SK-N-SH treated with all-trans-retinoic acid at 6 μM for 48 hours (cell line): ENCODE measurements around the gene FAM167B.

Experiments
- ATAC-seq: fragments of 200-7000 bp; cut with Tn5 transposase; 3 replicates; pipeline ENCODE4 v1.9.1; 2020; ENCODE audit warnings: mild to moderate bottlenecking, moderate library complexity
- ARNTL ChIP-seq: fragments of 450-650 bp; formaldehyde crosslinking; IDR thresholded peaks from 2 replicates; pipeline ENCODE4 v1.5.0; 2020; ENCODE audit warnings: low read depth, mild to moderate bottlenecking, moderate library complexity, borderline replicate concordance
- BACH2 ChIP-seq: fragments of 250-450 bp; sonication (Bioruptor Pico); IDR thresholded peaks from 2 replicates; pipeline ENCODE4 v1.9.0; 2021; ENCODE audit warnings: mild to moderate bottlenecking, borderline replicate concordance
- ESRRG ChIP-seq: fragments of 250-450 bp; sonication (Bioruptor Pico); IDR thresholded peaks from 2 replicates; pipeline ENCODE4 v1.6.1; 2021; ENCODE audit warnings: mild to moderate bottlenecking
- GLIS3 ChIP-seq: fragments of 250-450 bp; sonication (Bioruptor Pico); IDR thresholded peaks from 2 replicates; pipeline ENCODE4 v1.5.0; 2020; ENCODE audit warnings: mild to moderate bottlenecking, moderate library complexity
- ISL1 ChIP-seq: fragments of 250-450 bp; sonication (Bioruptor Pico); IDR thresholded peaks from 2 replicates; pipeline ENCODE4 v2.1.2; 2022; ENCODE audit warnings: mild to moderate bottlenecking, moderate library complexity
- OSR1 ChIP-seq: fragments of 250-450 bp; sonication (Bioruptor Pico); IDR thresholded peaks from 2 replicates; pipeline ENCODE4 v1.8.0; 2022; ENCODE audit warnings: moderate library complexity, mild to moderate bottlenecking, inconsistent platforms
- PPARA ChIP-seq: fragments of 250-450 bp; sonication (Bioruptor Pico); IDR thresholded peaks from 2 replicates; pipeline ENCODE4 v1.5.0; 2020; ENCODE audit warnings: mild to moderate bottlenecking, borderline replicate concordance
- RARB ChIP-seq: fragments of 250-450 bp; sonication (Bioruptor Pico); IDR thresholded peaks from 2 replicates; pipeline ENCODE4 v1.8.0; 2021; ENCODE audit warnings: mild to moderate bottlenecking, moderate library complexity
- TCF4 ChIP-seq: fragments of 250-450 bp; sonication (Bioruptor Pico); IDR thresholded peaks from 2 replicates; pipeline ENCODE4 v1.8.0; 2021; ENCODE audit warnings: mild to moderate bottlenecking, moderate library complexity, borderline replicate concordance
- TOX ChIP-seq: fragments of 250-450 bp; sonication (Bioruptor Pico); IDR thresholded peaks from 2 replicates; pipeline ENCODE4 v1.8.0; 2021; ENCODE audit warnings: mild to moderate bottlenecking, moderate library complexity, borderline replicate concordance
- ZC3H10 ChIP-seq: fragments of 250-450 bp; sonication (Bioruptor Pico); IDR thresholded peaks from 2 replicates; pipeline ENCODE4 v1.5.1; 2021; ENCODE audit warnings: mild to moderate bottlenecking, moderate library complexity
- ZFP3 ChIP-seq: fragments of 250-450 bp; sonication (Bioruptor Pico); IDR thresholded peaks from 2 replicates; pipeline ENCODE4 v1.5.0; 2020; ENCODE audit warnings: mild to moderate bottlenecking, moderate library complexity
- ZFP30 ChIP-seq: fragments of 450-650 bp; formaldehyde crosslinking; IDR thresholded peaks from 2 replicates; pipeline ENCODE4 v1.5.0; 2022; ENCODE audit warnings: mild to moderate bottlenecking, moderate library complexity
- ZNF565 ChIP-seq: fragments of 450-650 bp; formaldehyde crosslinking; conservative IDR thresholded peaks from 2 replicates; pipeline ENCODE4 v1.5.0; 2020; ENCODE audit warnings: low read depth, mild to moderate bottlenecking, moderate library complexity
- ZNF70 ChIP-seq: fragments of 450-650 bp; formaldehyde crosslinking; IDR thresholded peaks from 2 replicates; pipeline ENCODE4 v1.5.0; 2020; ENCODE audit warnings: mild to moderate bottlenecking, moderate library complexity
- ZNF8 ChIP-seq: fragments of 450-650 bp; formaldehyde crosslinking; IDR thresholded peaks from 2 replicates; pipeline ENCODE4 v1.5.0; 2020; ENCODE audit warnings: mild to moderate bottlenecking, moderate library complexity
- TF ChIP-seq, protein P1 (sequence below): fragments of 250-450 bp; sonication (Bioruptor Pico); IDR thresholded peaks from 2 replicates; pipeline ENCODE4 v1.8.0; 2020; ENCODE audit warnings: mild to moderate bottlenecking, moderate library complexity, borderline replicate concordance
- TF ChIP-seq, protein P2 (sequence below): fragments of 250-450 bp; sonication (Bioruptor Pico); IDR thresholded peaks from 2 replicates; pipeline ENCODE4 v1.5.0; 2020; ENCODE audit warnings: mild to moderate bottlenecking, moderate library complexity
- TF ChIP-seq, protein P3 (sequence below): fragments of 250-450 bp; sonication (Bioruptor Pico); IDR thresholded peaks from 2 replicates; pipeline ENCODE4 v1.8.0; 2021; ENCODE audit warnings: low read depth, mild to moderate bottlenecking, moderate library complexity, borderline replicate concordance
- TF ChIP-seq, protein P4 (sequence below): fragments of 250-450 bp; sonication (Bioruptor Pico); IDR thresholded peaks from 2 replicates; pipeline ENCODE4 v1.5.1; 2020; ENCODE audit warnings: low read depth, mild to moderate bottlenecking, moderate library complexity
- TF ChIP-seq, protein P5 (sequence below): fragments of 250-450 bp; sonication (Bioruptor Pico); IDR thresholded peaks from 2 replicates; pipeline ENCODE4 v1.5.1; 2021; ENCODE audit warnings: mild to moderate bottlenecking, moderate library complexity

The FAM167B gene

DNA sequence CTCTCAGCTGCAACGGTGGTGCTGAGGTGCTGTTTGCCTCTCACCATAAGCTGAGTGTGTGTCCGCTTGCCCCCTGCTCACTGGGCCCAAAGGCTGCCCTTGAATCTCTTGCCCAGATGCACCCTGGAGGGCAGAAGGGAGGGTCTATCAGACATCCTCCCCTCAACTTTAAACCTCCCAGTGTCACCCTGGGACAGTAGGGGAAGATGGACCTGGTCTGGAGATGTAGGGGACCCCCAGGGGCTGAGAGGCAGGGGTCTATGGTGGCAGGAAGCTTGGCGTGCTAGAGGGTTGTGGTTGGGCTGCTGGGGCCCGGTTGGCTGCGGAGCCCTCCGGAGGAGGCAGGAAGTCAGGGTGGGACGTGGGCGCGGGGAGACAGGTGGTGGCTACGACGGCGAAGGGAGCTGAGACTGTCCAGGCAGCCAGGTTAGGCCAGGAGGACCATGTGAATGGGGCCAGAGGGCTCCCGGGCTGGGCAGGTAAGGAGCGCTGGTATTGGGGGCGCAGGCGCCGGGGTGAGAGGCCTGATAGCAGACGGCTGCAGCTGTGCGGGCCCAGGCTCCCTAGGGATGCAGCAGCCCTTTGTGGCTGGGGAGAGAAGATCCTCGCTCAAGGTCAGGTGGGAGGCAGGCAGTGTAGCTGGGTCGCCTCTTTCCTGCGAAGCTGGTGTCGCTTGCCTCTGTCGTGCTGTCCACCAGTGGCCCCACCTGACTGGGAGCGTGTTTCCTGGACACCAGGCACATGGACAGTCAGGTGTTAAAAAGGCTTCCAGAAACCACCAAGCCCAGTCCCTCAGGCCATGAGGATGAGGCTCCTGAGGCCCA, 4.1 kb downstream of the FAM167B start, which contains the start of gene LCK:
Gene LCK (plus strand): TSS at position 373 of the 824 bp plus-strand sequence. CDS start 23,065 bp downstream, outside the sequence.
- TF ChIP-seq PPARA (CRISPR knock-in tag) (no peak), ISL1 (CRISPR knock-in tag) (no peak), TCF4 (no peak), ESRRG (CRISPR knock-in tag) (no peak), ZNF565 (no peak), ZFP3 (no peak), ZC3H10 (no peak), TOX (no peak), ZFP30 (no peak), RARB (CRISPR knock-in tag) (no peak), ZNF70 (CRISPR knock-in tag) (no peak), OSR1 (CRISPR knock-in tag) (no peak), ZNF8 (no peak), ARNTL (CRISPR knock-in tag) (no peak)
- TF ChIP-seq, protein P1, sequence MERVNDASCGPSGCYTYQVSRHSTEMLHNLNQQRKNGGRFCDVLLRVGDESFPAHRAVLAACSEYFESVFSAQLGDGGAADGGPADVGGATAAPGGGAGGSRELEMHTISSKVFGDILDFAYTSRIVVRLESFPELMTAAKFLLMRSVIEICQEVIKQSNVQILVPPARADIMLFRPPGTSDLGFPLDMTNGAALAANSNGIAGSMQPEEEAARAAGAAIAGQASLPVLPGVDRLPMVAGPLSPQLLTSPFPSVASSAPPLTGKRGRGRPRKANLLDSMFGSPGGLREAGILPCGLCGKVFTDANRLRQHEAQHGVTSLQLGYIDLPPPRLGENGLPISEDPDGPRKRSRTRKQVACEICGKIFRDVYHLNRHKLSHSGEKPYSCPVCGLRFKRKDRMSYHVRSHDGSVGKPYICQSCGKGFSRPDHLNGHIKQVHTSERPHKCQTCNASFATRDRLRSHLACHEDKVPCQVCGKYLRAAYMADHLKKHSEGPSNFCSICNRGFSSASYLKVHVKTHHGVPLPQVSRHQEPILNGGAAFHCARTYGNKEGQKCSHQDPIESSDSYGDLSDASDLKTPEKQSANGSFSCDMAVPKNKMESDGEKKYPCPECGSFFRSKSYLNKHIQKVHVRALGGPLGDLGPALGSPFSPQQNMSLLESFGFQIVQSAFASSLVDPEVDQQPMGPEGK (CRISPR knock-in tag), result no peak
- TF ChIP-seq, protein P2, sequence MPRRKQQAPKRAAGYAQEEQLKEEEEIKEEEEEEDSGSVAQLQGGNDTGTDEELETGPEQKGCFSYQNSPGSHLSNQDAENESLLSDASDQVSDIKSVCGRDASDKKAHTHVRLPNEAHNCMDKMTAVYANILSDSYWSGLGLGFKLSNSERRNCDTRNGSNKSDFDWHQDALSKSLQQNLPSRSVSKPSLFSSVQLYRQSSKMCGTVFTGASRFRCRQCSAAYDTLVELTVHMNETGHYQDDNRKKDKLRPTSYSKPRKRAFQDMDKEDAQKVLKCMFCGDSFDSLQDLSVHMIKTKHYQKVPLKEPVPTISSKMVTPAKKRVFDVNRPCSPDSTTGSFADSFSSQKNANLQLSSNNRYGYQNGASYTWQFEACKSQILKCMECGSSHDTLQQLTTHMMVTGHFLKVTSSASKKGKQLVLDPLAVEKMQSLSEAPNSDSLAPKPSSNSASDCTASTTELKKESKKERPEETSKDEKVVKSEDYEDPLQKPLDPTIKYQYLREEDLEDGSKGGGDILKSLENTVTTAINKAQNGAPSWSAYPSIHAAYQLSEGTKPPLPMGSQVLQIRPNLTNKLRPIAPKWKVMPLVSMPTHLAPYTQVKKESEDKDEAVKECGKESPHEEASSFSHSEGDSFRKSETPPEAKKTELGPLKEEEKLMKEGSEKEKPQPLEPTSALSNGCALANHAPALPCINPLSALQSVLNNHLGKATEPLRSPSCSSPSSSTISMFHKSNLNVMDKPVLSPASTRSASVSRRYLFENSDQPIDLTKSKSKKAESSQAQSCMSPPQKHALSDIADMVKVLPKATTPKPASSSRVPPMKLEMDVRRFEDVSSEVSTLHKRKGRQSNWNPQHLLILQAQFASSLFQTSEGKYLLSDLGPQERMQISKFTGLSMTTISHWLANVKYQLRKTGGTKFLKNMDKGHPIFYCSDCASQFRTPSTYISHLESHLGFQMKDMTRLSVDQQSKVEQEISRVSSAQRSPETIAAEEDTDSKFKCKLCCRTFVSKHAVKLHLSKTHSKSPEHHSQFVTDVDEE (CRISPR knock-in tag), result no peak
- TF ChIP-seq, protein P3, sequence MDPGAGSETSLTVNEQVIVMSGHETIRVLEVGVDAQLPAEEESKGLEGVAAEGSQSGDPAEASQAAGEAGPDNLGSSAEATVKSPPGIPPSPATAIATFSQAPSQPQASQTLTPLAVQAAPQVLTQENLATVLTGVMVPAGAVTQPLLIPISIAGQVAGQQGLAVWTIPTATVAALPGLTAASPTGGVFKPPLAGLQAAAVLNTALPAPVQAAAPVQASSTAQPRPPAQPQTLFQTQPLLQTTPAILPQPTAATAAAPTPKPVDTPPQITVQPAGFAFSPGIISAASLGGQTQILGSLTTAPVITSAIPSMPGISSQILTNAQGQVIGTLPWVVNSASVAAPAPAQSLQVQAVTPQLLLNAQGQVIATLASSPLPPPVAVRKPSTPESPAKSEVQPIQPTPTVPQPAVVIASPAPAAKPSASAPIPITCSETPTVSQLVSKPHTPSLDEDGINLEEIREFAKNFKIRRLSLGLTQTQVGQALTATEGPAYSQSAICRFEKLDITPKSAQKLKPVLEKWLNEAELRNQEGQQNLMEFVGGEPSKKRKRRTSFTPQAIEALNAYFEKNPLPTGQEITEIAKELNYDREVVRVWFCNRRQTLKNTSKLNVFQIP (CRISPR knock-in tag), result no peak
- TF ChIP-seq, protein P4, sequence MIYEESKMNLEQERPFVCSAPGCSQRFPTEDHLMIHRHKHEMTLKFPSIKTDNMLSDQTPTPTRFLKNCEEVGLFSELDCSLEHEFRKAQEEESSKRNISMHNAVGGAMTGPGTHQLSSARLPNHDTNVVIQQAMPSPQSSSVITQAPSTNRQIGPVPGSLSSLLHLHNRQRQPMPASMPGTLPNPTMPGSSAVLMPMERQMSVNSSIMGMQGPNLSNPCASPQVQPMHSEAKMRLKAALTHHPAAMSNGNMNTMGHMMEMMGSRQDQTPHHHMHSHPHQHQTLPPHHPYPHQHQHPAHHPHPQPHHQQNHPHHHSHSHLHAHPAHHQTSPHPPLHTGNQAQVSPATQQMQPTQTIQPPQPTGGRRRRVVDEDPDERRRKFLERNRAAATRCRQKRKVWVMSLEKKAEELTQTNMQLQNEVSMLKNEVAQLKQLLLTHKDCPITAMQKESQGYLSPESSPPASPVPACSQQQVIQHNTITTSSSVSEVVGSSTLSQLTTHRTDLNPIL (CRISPR knock-in tag), result no peak
- TF ChIP-seq, protein P5, sequence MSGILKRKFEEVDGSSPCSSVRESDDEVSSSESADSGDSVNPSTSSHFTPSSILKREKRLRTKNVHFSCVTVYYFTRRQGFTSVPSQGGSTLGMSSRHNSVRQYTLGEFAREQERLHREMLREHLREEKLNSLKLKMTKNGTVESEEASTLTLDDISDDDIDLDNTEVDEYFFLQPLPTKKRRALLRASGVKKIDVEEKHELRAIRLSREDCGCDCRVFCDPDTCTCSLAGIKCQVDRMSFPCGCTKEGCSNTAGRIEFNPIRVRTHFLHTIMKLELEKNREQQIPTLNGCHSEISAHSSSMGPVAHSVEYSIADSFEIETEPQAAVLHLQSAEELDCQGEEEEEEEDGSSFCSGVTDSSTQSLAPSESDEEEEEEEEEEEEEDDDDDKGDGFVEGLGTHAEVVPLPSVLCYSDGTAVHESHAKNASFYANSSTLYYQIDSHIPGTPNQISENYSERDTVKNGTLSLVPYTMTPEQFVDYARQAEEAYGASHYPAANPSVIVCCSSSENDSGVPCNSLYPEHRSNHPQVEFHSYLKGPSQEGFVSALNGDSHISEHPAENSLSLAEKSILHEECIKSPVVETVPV (CRISPR knock-in tag), result no peak
- no peak for ATAC-seq

DNA sequence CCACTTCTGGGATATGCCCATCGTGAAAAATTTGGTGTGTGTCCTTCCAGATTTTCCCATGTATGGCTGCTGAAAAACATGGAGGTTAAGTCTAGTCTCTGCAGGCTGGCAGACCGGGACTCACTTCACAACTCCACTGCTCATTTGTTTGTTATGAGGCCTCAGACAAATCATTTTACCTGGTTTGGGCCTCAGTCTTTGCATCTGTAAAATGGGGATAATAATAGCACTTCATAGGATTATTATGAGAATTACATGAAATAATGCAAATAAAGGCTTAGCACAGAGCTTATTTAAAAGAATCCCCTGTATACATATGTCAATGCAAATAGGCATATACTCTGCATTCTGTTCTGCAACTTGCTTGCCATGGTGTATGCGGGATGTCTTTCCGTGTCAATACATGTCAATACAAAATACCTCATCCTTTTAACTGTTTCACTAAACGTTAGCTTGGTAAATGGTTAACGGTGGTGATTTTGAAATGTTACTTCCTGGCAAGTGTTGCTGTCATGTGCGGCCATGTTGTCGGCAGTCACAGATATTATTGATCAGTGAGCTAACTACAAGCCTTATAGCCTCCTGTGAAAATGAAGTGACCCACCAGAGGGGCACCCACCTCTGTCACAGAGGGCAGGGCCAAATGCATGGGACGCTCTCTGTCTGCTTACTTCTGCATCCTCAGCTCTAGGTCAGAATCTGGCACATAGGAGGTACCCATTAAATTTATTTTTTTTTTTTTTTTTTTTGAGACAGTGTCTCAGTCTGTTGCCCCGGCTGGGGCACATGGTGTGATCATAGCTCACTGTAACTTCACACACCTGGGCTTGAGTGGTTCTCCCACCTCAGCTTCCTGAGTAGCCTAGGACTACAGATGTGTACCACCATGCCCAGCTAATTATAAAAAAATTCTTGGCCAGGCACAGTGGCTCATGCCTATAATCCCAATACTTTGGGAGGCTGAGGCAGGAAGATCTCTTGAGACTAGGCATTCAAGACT, 8.3 kb downstream of the FAM167B start:
- no peak for ATAC-seq
- TF ChIP-seq PPARA (CRISPR knock-in tag), result no peak
- TF ChIP-seq ZFP30, result no peak
- TF ChIP-seq RARB (CRISPR knock-in tag), result no peak
- TF ChIP-seq, protein P4 (CRISPR knock-in tag), result no peak
- no peak for TF ChIP-seq OSR1 (CRISPR knock-in tag)
- no peak for TF ChIP-seq TOX
- TF ChIP-seq BACH2 (CRISPR knock-in tag), result no peak
- TF ChIP-seq ZNF70 (CRISPR knock-in tag), result no peak
- no peak for TF ChIP-seq ISL1 (CRISPR knock-in tag)
- TF ChIP-seq GLIS3 (CRISPR knock-in tag), result no peak
- TF ChIP-seq, protein P3 (CRISPR knock-in tag), result no peak
- no peak for TF ChIP-seq ZNF8
- TF ChIP-seq, protein P5 (CRISPR knock-in tag), result no peak
- no peak for TF ChIP-seq ESRRG (CRISPR knock-in tag)
